ENCODE results near the gene CREB3L1.

Gene CREB3L1

GRCh38 chr11:46273511-46274205, 3.8 kb upstream of the CREB3L1 start:
- no peak for DNase-seq (ENCODE audit: low read depth in 2 of 2)

GRCh38 chr11:46275964-46276641, 1.4 kb upstream of the CREB3L1 start:
- no peak for DNase-seq (ENCODE audit: low read depth in 2 of 2)

- DNase-seq (ENCODE audit: low read depth in 2 of 2), result no peak
Measured at GRCh38 chr11:46277313-46277621, 195 bp upstream of the CREB3L1 start.

- no peak for DNase-seq (ENCODE audit: low read depth in 2 of 2)
Measured at GRCh38 chr11:46278387-46279125, 1.1 kb downstream of the CREB3L1 start.

GRCh38 chr11:46279126-46280099, 2.0 kb downstream of the CREB3L1 start:
- no peak for DNase-seq (ENCODE audit: low read depth in 2 of 2)

- DNase-seq (ENCODE audit: low read depth in 2 of 2), result no peak
Measured at GRCh38 chr11:46280706-46281105, 3.2 kb downstream of the CREB3L1 start.

GRCh38 chr11:46281371-46281831, 3.9 kb downstream of the CREB3L1 start:
- no peak for DNase-seq (ENCODE audit: low read depth in 2 of 2)

- no peak for DNase-seq (ENCODE audit: low read depth in 2 of 2)
Measured at GRCh38 chr11:46285173-46285572, 7.7 kb downstream of the CREB3L1 start.

GRCh38 chr11:46285594-46286033, 8.2 kb downstream of the CREB3L1 start:
- no peak for DNase-seq (ENCODE audit: low read depth in 2 of 2)

GRCh38 chr11:46286789-46287188, 9.3 kb downstream of the CREB3L1 start:
- DNase-seq (ENCODE audit: low read depth in 2 of 2), result no peak

- DNase-seq (ENCODE audit: low read depth in 2 of 2), result no peak
Measured at GRCh38 chr11:46288451-46288850, 11.0 kb downstream of the CREB3L1 start.

GRCh38 chr11:46290011-46290410, 12.5 kb downstream of the CREB3L1 start:
- DNase-seq (ENCODE audit: low read depth in 2 of 2), result no peak

GRCh38 chr11:46290598-46291309, 13.3 kb downstream of the CREB3L1 start:
- DNase-seq (ENCODE audit: low read depth in 2 of 2), result no peak

GRCh38 chr11:46291441-46292150, 14.1 kb downstream of the CREB3L1 start:
- DNase-seq (ENCODE audit: low read depth in 2 of 2), result no peak

GRCh38 chr11:46293066-46293465, 15.6 kb downstream of the CREB3L1 start:
- no peak for DNase-seq (ENCODE audit: low read depth in 2 of 2)

- no peak for DNase-seq (ENCODE audit: low read depth in 2 of 2)
Measured at GRCh38 chr11:46293641-46294103, 16.2 kb downstream of the CREB3L1 start.

GRCh38 chr11:46294365-46295309, 17.2 kb downstream of the CREB3L1 start:
- no peak for DNase-seq (ENCODE audit: low read depth in 2 of 2)

- peak; percentile 60 to 66 for DNase-seq (ENCODE audit: low read depth in 2 of 2)
Measured at GRCh38 chr11:46295312-46296058, 18.0 kb downstream of the CREB3L1 start.
